Neural cell (in vitro differentiated cells): ENCODE data around the gene THAP8. TPM values are rescaled to one million over a fixed set of nuclear protein-coding genes. Genes with fewer than 3 reads are reported as not detected.

Source experiments
- H2AFZ ChIP-seq: fragments of 200-600, 300-800 bp; sonication (generic), shearing (Covaris generic); 2 replicates; pipeline ENCODE4 v1.6.0; 2014; ENCODE audit warnings: low read depth, mild to moderate bottlenecking, antibody characterized with exemption, low read length, moderate library complexity
- H3F3A ChIP-seq: fragments of 200-600 bp; shearing (Covaris generic); 2 replicates; pipeline ENCODE4 v1.6.1; 2016; ENCODE audit warnings: mild to moderate bottlenecking, moderate library complexity, mixed read lengths, antibody characterized with exemption, low read length; ENCODE audit not compliant: insufficient read depth, poor library complexity, severe bottlenecking
- H3K27ac ChIP-seq: fragments of 200-600, 300-800 bp; sonication (generic), shearing (Covaris generic); 2 replicates; pipeline ENCODE4 v1.5.1; 2014; ENCODE audit warnings: mild to moderate bottlenecking, low read length, moderate library complexity
- H3K27me3 ChIP-seq: fragments of 300-800, 200-600 bp; sonication (generic), shearing (Covaris generic); 2 replicates; pipeline ENCODE4 v1.6.0; 2014; ENCODE audit warnings: mild to moderate bottlenecking, low read depth, low read length, moderate library complexity; ENCODE audit not compliant: insufficient read depth
- H3K36me3 ChIP-seq: fragments of 300-800, 200-600 bp; sonication (generic), shearing (Covaris generic); 2 replicates; pipeline ENCODE4 v1.5.1; 2014; ENCODE audit warnings: mild to moderate bottlenecking, antibody characterized with exemption, low read length, moderate library complexity; ENCODE audit not compliant: insufficient read depth
- H3K4me2 ChIP-seq: fragments of 300-800, 200-600 bp; sonication (generic), shearing (Covaris generic); 2 replicates; pipeline ENCODE4 v1.6.0; 2014; ENCODE audit warnings: mild to moderate bottlenecking, low read length
- H3K4me3 ChIP-seq: fragments of 300-800, 200-600 bp; sonication (generic), shearing (Covaris generic); 2 replicates; pipeline ENCODE4 v1.5.1; 2014; ENCODE audit warnings: mild to moderate bottlenecking, low read length, moderate library complexity
- H3K79me2 ChIP-seq: fragments of 200-600 bp; shearing (Covaris generic); replicated peaks from 2 replicates; pipeline ENCODE4 v1.6.0; 2014; ENCODE audit warnings: mild to moderate bottlenecking, low read length, moderate library complexity; ENCODE audit not compliant: insufficient read depth
- H3K9ac ChIP-seq: fragments of 300-800, 200-600 bp; sonication (generic), shearing (Covaris generic); 2 replicates; pipeline ENCODE4 v1.6.1; 2016; ENCODE audit warnings: mild to moderate bottlenecking, low read length, mixed read lengths
- H3K9me2 ChIP-seq: fragments of 200-600 bp; shearing (Covaris generic); 2 replicates; pipeline ENCODE4 v1.6.1; 2016; ENCODE audit warnings: mild to moderate bottlenecking, low read length, mixed read lengths; ENCODE audit not compliant: insufficient read depth
- H3K9me3 ChIP-seq: fragments of 200-600, 300-800 bp; sonication (generic), shearing (Covaris generic); 2 replicates; pipeline ENCODE4 v1.6.1; 2016; ENCODE audit warnings: mild to moderate bottlenecking, mixed run types, low read length, moderate library complexity, mixed read lengths
- H4K20me1 ChIP-seq: fragments of 200-600 bp; shearing (Covaris generic); 2 replicates; pipeline ENCODE4 v1.6.1; 2016; ENCODE audit warnings: mild to moderate bottlenecking, mixed run types; ENCODE audit not compliant: insufficient read depth
- EP300 ChIP-seq: fragments of 450-650 bp; conservative IDR thresholded peaks from 2 replicates; pipeline ENCODE4 v1.6.1; 2014; ENCODE audit warnings: antibody characterized with exemption, mild to moderate bottlenecking, moderate library complexity; ENCODE audit not compliant: poor library complexity, severe bottlenecking
- EZH2 ChIP-seq: fragments of 200-600, 300-800 bp; shearing (Covaris generic), sonication (generic); IDR thresholded peaks from 2 replicates; pipeline ENCODE4 v1.6.1; 2014; ENCODE audit warnings: antibody characterized with exemption, low read length, borderline replicate concordance, mild to moderate bottlenecking; ENCODE audit not compliant: insufficient read depth, poor library complexity, severe bottlenecking
- MXI1 ChIP-seq: fragments of 450-650 bp; conservative IDR thresholded peaks from 2 replicates; pipeline ENCODE4 v1.6.1; 2014; ENCODE audit warnings: antibody characterized with exemption, mild to moderate bottlenecking; ENCODE audit not compliant: poor library complexity, severe bottlenecking
- POLR2AphosphoS5 ChIP-seq: IDR thresholded peaks from 2 replicates; pipeline ENCODE4 v1.6.1; 2012
- TAF1 ChIP-seq: IDR thresholded peaks from 2 replicates; pipeline ENCODE4 v1.6.1; 2012; ENCODE audit warnings: low read depth
- polyA minus RNA-seq: library from RNA; depleted of rRNA, polyadenylated mRNA; stranded (reverse); fragments of >200 nt; gene quantifications from 2 replicates; pipeline ENCODE4 v1.2.3, GENCODE V29; 2014
- polyA plus RNA-seq: library from polyadenylated mRNA; depleted of rRNA; stranded (reverse); fragments of >200 nt; gene quantifications from 2 replicates; pipeline ENCODE4 v1.2.3, GENCODE V29; 2014
- TF ChIP-seq, protein P1 (sequence below): IDR thresholded peaks from 2 replicates; pipeline ENCODE4 v1.6.1; 2012; ENCODE audit warnings: borderline replicate concordance
- TF ChIP-seq, protein P2 (sequence below): fragments of 450-650 bp; IDR thresholded peaks from 2 replicates; pipeline ENCODE4 v1.5.1; 2014; ENCODE audit warnings: antibody characterized with exemption, mild to moderate bottlenecking, moderate library complexity; ENCODE audit not compliant: poor library complexity, severe bottlenecking

The THAP8 gene, protein sequence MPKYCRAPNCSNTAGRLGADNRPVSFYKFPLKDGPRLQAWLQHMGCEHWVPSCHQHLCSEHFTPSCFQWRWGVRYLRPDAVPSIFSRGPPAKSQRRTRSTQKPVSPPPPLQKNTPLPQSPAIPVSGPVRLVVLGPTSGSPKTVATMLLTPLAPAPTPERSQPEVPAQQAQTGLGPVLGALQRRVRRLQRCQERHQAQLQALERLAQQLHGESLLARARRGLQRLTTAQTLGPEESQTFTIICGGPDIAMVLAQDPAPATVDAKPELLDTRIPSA
- polyA plus RNA-seq (3.8 and 5.5 TPM in 2 replicates), polyA minus RNA-seq (2.3 and 2.7 TPM in 2 replicates)

DNA sequence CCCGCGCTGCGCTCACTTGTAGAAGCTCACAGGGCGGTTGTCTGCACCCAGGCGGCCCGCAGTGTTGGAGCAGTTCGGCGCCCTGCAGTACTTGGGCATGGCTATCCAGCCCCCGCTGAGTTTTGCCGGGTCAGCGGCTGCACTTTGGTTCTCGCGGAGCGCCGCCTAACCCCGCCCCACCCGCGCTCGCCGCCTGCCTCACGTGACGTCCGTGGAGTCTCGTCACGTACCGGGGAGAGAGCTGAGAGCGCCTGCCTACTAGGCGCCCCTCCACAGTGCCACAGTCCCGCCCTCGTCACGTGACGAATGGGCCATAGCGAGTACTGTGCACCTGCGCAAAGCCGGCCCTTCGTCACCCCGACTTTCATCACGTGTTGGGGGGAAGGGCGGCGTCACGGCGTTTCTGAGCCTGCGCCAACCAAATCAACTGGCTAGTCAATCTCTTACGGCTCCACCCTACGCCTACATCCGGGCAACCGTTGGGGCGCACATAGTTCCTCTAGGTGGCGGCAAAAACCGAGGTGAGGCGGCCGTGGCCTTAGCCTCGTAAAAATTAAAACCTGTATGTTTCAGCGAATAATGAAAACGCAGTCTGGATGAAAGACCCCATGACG, at the start of gene THAP8:
Gene THAP8, minus strand, starts transcription at position 167 of the 614 bp plus-strand sequence. Its CDS starts 68 bp downstream, at position 99.
- peak within 1 kb of the TSS; percentile 78 for H3K9ac ChIP-seq
- H3F3A ChIP-seq, result no peaks in the 10 kb centered on the region
- H3K27me3 ChIP-seq, result no peaks in the 10 kb centered on the region
- TF ChIP-seq EZH2 (no peak), EP300 (peak; percentile 51), MXI1 (no peak), TAF1 (peak; percentile 78), POLR2AphosphoS5 (peak; percentile 82)
- TF ChIP-seq, protein P1, sequence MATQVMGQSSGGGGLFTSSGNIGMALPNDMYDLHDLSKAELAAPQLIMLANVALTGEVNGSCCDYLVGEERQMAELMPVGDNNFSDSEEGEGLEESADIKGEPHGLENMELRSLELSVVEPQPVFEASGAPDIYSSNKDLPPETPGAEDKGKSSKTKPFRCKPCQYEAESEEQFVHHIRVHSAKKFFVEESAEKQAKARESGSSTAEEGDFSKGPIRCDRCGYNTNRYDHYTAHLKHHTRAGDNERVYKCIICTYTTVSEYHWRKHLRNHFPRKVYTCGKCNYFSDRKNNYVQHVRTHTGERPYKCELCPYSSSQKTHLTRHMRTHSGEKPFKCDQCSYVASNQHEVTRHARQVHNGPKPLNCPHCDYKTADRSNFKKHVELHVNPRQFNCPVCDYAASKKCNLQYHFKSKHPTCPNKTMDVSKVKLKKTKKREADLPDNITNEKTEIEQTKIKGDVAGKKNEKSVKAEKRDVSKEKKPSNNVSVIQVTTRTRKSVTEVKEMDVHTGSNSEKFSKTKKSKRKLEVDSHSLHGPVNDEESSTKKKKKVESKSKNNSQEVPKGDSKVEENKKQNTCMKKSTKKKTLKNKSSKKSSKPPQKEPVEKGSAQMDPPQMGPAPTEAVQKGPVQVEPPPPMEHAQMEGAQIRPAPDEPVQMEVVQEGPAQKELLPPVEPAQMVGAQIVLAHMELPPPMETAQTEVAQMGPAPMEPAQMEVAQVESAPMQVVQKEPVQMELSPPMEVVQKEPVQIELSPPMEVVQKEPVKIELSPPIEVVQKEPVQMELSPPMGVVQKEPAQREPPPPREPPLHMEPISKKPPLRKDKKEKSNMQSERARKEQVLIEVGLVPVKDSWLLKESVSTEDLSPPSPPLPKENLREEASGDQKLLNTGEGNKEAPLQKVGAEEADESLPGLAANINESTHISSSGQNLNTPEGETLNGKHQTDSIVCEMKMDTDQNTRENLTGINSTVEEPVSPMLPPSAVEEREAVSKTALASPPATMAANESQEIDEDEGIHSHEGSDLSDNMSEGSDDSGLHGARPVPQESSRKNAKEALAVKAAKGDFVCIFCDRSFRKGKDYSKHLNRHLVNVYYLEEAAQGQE, result peak; percentile 38
- TF ChIP-seq, protein P2, sequence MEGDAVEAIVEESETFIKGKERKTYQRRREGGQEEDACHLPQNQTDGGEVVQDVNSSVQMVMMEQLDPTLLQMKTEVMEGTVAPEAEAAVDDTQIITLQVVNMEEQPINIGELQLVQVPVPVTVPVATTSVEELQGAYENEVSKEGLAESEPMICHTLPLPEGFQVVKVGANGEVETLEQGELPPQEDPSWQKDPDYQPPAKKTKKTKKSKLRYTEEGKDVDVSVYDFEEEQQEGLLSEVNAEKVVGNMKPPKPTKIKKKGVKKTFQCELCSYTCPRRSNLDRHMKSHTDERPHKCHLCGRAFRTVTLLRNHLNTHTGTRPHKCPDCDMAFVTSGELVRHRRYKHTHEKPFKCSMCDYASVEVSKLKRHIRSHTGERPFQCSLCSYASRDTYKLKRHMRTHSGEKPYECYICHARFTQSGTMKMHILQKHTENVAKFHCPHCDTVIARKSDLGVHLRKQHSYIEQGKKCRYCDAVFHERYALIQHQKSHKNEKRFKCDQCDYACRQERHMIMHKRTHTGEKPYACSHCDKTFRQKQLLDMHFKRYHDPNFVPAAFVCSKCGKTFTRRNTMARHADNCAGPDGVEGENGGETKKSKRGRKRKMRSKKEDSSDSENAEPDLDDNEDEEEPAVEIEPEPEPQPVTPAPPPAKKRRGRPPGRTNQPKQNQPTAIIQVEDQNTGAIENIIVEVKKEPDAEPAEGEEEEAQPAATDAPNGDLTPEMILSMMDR, result peak; percentile 99
- peak within 1 kb of the TSS; percentile 81 for H3K4me2 ChIP-seq
- peaks cover 9% of the 10 kb centered on the region for H3K79me2 ChIP-seq
- H3K9me2 ChIP-seq, result no peaks in the 10 kb centered on the region
- H3K4me3 ChIP-seq, result peak within 1 kb of the TSS; percentile 85
- no peaks in the 10 kb centered on the region for H4K20me1 ChIP-seq
- peak within 1 kb of the TSS; percentile 91 for H3K27ac ChIP-seq
- H2AFZ ChIP-seq, result peak within 1 kb of the TSS; percentile 89
- H3K36me3 ChIP-seq, result no peaks in the 10 kb centered on the region
- no peaks in the 10 kb centered on the region for H3K9me3 ChIP-seq

DNA sequence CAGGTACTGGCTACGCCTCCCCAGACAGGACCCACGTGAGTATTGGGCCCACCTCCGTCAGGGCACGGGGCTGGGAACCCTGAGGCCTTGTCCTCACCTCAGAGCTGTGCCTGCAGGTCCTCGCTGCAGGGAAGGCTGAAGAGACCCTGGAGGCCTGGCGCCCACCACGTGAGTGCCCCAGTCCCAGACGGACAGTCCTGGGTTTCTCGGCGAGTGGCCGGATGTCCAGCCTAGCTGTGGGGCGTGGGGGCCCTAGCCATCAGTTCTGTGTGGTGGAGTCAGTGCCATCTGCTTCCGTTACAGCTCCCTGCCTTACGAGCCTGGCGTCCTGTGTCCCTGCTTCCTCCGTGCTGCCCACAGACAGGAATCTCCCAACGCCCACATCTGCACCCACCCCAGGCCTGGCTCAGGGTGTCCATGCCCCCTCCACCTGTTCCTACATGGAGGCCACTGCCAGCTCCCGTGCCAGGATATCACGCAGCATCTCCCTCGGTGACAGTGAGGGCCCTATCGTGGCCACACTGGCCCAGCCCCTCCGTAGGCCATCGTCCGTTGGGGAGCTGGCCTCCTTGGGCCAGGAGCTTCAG, 49.0 kb upstream of the THAP8 start:
- no peak overlapping the region for H2AFZ ChIP-seq
- no peaks in the 10 kb centered on the region for H3K79me2 ChIP-seq
- H3K9me2 ChIP-seq, result no peaks in the 10 kb centered on the region
- no peak overlapping the region for H3K4me3 ChIP-seq
- H3K4me2 ChIP-seq, result no peak overlapping the region
- no peaks in the 10 kb centered on the region for H3K36me3 ChIP-seq
- H3K9me3 ChIP-seq, result no peaks in the 10 kb centered on the region
- no peaks in the 10 kb centered on the region for H4K20me1 ChIP-seq
- TF ChIP-seq EP300 (no peak), POLR2AphosphoS5 (no peak)
- H3K27me3 ChIP-seq, result no peaks in the 10 kb centered on the region
- H3F3A ChIP-seq, result no peaks in the 10 kb centered on the region
- H3K9ac ChIP-seq, result no peak overlapping the region
- H3K27ac ChIP-seq, result no peak overlapping the region
